B cell (primary cell): ENCODE data around the gene KRT9. TPM values are rescaled to one million over a fixed set of nuclear protein-coding genes. Genes with fewer than 3 reads are reported as not detected.

Experiments used
- ATAC-seq: fragments of 200-7000 bp; cut with Tn5 transposase; one replicate; pipeline ENCODE4 v1.10.0; 2021; ENCODE audit warnings: low read depth, mild to moderate bottlenecking, moderate number of reproducible peaks, moderate library complexity
- CTCF ChIA-PET: fragments of 350-600 bp; sonication (Branson Sonifier 250); formaldehyde crosslinking; loops from one replicate; lab custom pipeline; 2021; ENCODE audit warnings: antibody characterized with exemption, inconsistent platforms; lab: Charles Lee
- POLR2A ChIA-PET: fragments of 350-600 bp; sonication (Branson Sonifier 250); formaldehyde crosslinking; loops from one replicate; lab custom pipeline; 2021; ENCODE audit warnings: antibody characterized with exemption; lab: Charles Lee
- DNase-seq: peaks from one replicate; pipeline ENCODE4 v3.0.0; 2013
- H2AFZ ChIP-seq: 2 replicates; pipeline ENCODE4 v1.6.1; 2012; ENCODE audit warnings: mild to moderate bottlenecking, low read depth, low read length; ENCODE audit not compliant: insufficient read depth, poor library complexity, severe bottlenecking
- H3K27ac ChIP-seq, 2 donors: 1 replicate in 1 of 2; 2 replicates in 1 of 2; pipeline ENCODE4 v1.5.1; 2012 to 2013; ENCODE audit warnings: low read length in 2 of 2, mild to moderate bottlenecking in 2 of 2, moderate library complexity in 1 of 2
- H3K27me3 ChIP-seq, 4 experiments: fragments of 200-600 bp in 1 of 4; sonication (generic) in 1 of 4; replicated peaks in 1 of 4; 1 replicate in 2 of 4; 2 replicates in 2 of 4; pipeline versions ENCODE4 v1.6.1 to v1.7.0; 2013 to 2016; ENCODE audit warnings: low read length in 3 of 4, mild to moderate bottlenecking in 2 of 4, mixed read lengths in 1 of 4, moderate library complexity in 1 of 4; ENCODE audit not compliant: insufficient read depth in 4 of 4, control insufficient read depth in 3 of 4; ENCODE audit errors: control extremely low read depth in 1 of 4
- H3K36me3 ChIP-seq, 2 experiments: replicated peaks in 1 of 2; 1 replicate in 1 of 2; 2 replicates in 1 of 2; pipeline versions ENCODE4 v1.6.1 to v1.7.1; 2013; ENCODE audit warnings: low read length in 1 of 2; ENCODE audit not compliant: insufficient read depth in 2 of 2, control insufficient read depth in 1 of 2; ENCODE audit errors: control extremely low read depth in 1 of 2, extremely low read depth in 1 of 2
- H3K4me1 ChIP-seq, 2 donors: fragments of 200-600 bp in 1 of 2; sonication (generic) in 1 of 2; 1 replicate in 1 of 2; 2 replicates in 1 of 2; pipeline versions ENCODE4 v1.5.1 to v1.6.1; 2013 to 2017; ENCODE audit warnings: low read length in 2 of 2; ENCODE audit not compliant: control insufficient read depth in 2 of 2, insufficient read depth in 2 of 2
- H3K4me2 ChIP-seq: replicated peaks from 2 replicates; pipeline ENCODE3; 2012; ENCODE audit warnings: mild to moderate bottlenecking, low read depth, low read length; ENCODE audit not compliant: poor library complexity, severe bottlenecking
- H3K4me3 ChIP-seq, 5 experiments: fragments of 200-600 bp in 1 of 5; sonication (generic) in 1 of 5; 1 replicate in 3 of 5; 2 replicates in 2 of 5; pipeline versions ENCODE4 v1.5.1 to v1.7.0; 2011 to 2016; ENCODE audit warnings: low read length in 4 of 5, mild to moderate bottlenecking in 4 of 5, low read depth in 2 of 5, control low read depth in 1 of 5, moderate library complexity in 1 of 5; ENCODE audit not compliant: insufficient read depth in 1 of 5; ENCODE audit errors: control extremely low read depth in 1 of 5, extremely low read depth in 1 of 5
- H3K79me2 ChIP-seq: fragments of 200-600 bp; sonication (generic); one replicate; pipeline ENCODE4 v1.6.0; 2016; ENCODE audit warnings: low read length; ENCODE audit not compliant: control insufficient read depth, insufficient read depth
- H3K9ac ChIP-seq: fragments of 200-600 bp; sonication (generic); 2 replicates; pipeline ENCODE4 v1.6.1; 2017; ENCODE audit warnings: mild to moderate bottlenecking, low read length, moderate library complexity
- H3K9me3 ChIP-seq, 3 donors: one replicate each; pipeline versions ENCODE4 v1.6.1 to v1.7.1; 2013; ENCODE audit warnings: low read length in 2 of 3; ENCODE audit not compliant: control insufficient read depth in 2 of 3, insufficient read depth in 1 of 3; ENCODE audit errors: control extremely low read depth in 1 of 3
- H4K20me1 ChIP-seq: 2 replicates; pipeline ENCODE4 v1.6.0; 2012; ENCODE audit warnings: mild to moderate bottlenecking, low read length; ENCODE audit not compliant: insufficient read depth, control insufficient read depth, poor library complexity, severe bottlenecking
- H3K27ac Mint-ChIP-seq: one replicate; pipeline ENCODE4 v1.8.0; 2021; ENCODE audit warnings: mixed read lengths
- H3K27me3 Mint-ChIP-seq: one replicate; pipeline ENCODE4 v1.8.0; 2021; ENCODE audit warnings: mixed read lengths
- H3K4me1 Mint-ChIP-seq: one replicate; pipeline ENCODE4 v1.8.0; 2021; ENCODE audit warnings: mixed read lengths
- H3K4me3 Mint-ChIP-seq: one replicate; pipeline ENCODE4 v1.8.0; 2021; ENCODE audit warnings: mixed read lengths
- H3K9me3 Mint-ChIP-seq: one replicate; pipeline ENCODE4 v1.8.0; 2022; ENCODE audit warnings: mixed read lengths; ENCODE audit not compliant: insufficient read depth
- CTCF ChIP-seq: fragments of 200-600 bp; IDR thresholded peaks from one replicate; pipeline ENCODE4 v1.8.0; 2022; ENCODE audit warnings: antibody characterized with exemption, mild to moderate bottlenecking
- EZH2 ChIP-seq: IDR thresholded peaks from 2 replicates; pipeline ENCODE4 v1.6.1; 2012; ENCODE audit warnings: borderline replicate concordance, low read depth, mild to moderate bottlenecking, moderate library complexity, low read length; ENCODE audit not compliant: insufficient read depth, poor library complexity, severe bottlenecking
- WGBS: methylation state at CpG from one replicate; pipeline ENCODE4 v1.1.5; 2013; ENCODE audit warnings: missing lambda C conversion rate; ENCODE audit not compliant: insufficient coverage; 5-methylcytosine and 5-hydroxymethylcytosine counted together
- intact Hi-C: fragments of 100-400 bp; cut with micrococcal nuclease; formaldehyde crosslinking; loops from one replicate; pipeline ENCODE4 v1.10.0; 2022
- polyA plus RNA-seq: library from polyadenylated mRNA; depleted of rRNA; stranded (reverse); fragments of >200 nt; gene quantifications from 2 replicates; pipeline ENCODE4 v1.2.3, GENCODE V29; 2012
- total RNA-seq, 2 donors: library from RNA; stranded (reverse); fragments of 120-200 nt in 1 of 2; gene quantifications; 1 replicate in 1 of 2; 2 replicates in 1 of 2; pipeline versions ENCODE4 v1.2.3 to v1.2.4, GENCODE V29; 2013 to 2022

The KRT9 gene
- total and polyA plus RNA-seq, 2 donors (not counting 1 experiment from before 2014, with no cell fraction given), result not detected

- H3K36me3 ChIP-seq, result no peaks in the 10 kb centered on the region
- no peak overlapping the region for H2AFZ ChIP-seq
- H3K27ac ChIP-seq, result no peak overlapping the region
- CTCF ChIA-PET, result no interaction called here
- H3K4me3 ChIP-seq, result no peak overlapping the region
- ATAC-seq (no peak), DNase-seq (no peak)
- no peaks in the 10 kb centered on the region for H3K4me1 ChIP-seq
- peaks cover 0 to 8% (median 0%) of the 10 kb centered on the region in 4 experiments for H3K27me3 ChIP-seq
- no peaks in the 10 kb centered on the region for H4K20me1 ChIP-seq
- TF ChIP-seq EZH2 (no peak), CTCF (no peak)
- Mint-ChIP-seq H3K27me3 (peaks cover 29% of the 10 kb centered on the region), H3K4me1 (no peaks in the 10 kb centered on the region), H3K27ac (no peak overlapping the region), H3K9me3 (no peaks in the 10 kb centered on the region), H3K4me3 (no peak overlapping the region)
- no peak overlapping the region for H3K4me2 ChIP-seq
- H3K79me2 ChIP-seq, result no peaks in the 10 kb centered on the region
- POLR2A ChIA-PET, result interaction anchor here (0.6 kb wide), 1 partner anchor 12 kb away, joined by 6 read pairs; no protein-coding TSS in a partner anchor
- intact Hi-C loops, result no loop called here
- H3K9me3 ChIP-seq, result no peaks in the 10 kb centered on the region
- H3K9ac ChIP-seq, result no peak overlapping the region
- 75% methylated on average over 6 of the region's 6 CpGs for WGBS
Observed at GRCh38 chr17:41521574-41522261, 50.1 kb downstream of the KRT9 start.

GRCh38 chr17:41520821-41521521 is 50.9 kb downstream of the KRT9 start:
- ChIA-PET POLR2A (no interaction called here), CTCF (no interaction called here)
- no peaks in the 10 kb centered on the region for H3K4me1 Mint-ChIP-seq
- H3K27me3 ChIP-seq, result peaks cover 0 to 6% (median 0%) of the 10 kb centered on the region in 4 experiments
- H3K4me3 Mint-ChIP-seq, result no peak overlapping the region
- DNase-seq (no peak), ATAC-seq (no peak)
- H3K9me3 Mint-ChIP-seq, result no peaks in the 10 kb centered on the region
- no peaks in the 10 kb centered on the region for H3K79me2 ChIP-seq
- H3K4me3 ChIP-seq, result no peak overlapping the region
- intact Hi-C loops, result no loop called here
- no peak overlapping the region for H3K9ac ChIP-seq
- H4K20me1 ChIP-seq, result no peaks in the 10 kb centered on the region
- H3K27me3 Mint-ChIP-seq, result peaks cover 31% of the 10 kb centered on the region
- H3K36me3 ChIP-seq, result no peaks in the 10 kb centered on the region
- no peak overlapping the region for H2AFZ ChIP-seq
- 90% methylated on average over 8 of the region's 10 CpGs for WGBS
- no peaks in the 10 kb centered on the region for H3K4me1 ChIP-seq
- no peak overlapping the region for H3K27ac Mint-ChIP-seq
- no peaks in the 10 kb centered on the region for H3K9me3 ChIP-seq
- H3K27ac ChIP-seq, result no peak overlapping the region
- TF ChIP-seq EZH2, result no peak
- TF ChIP-seq CTCF, result no peak
- H3K4me2 ChIP-seq, result no peak overlapping the region
